Stimulated activated CD8-positive, alpha-beta memory T cell treated with anti-CD3 and anti-CD28 coated beads, Interleukin-15, amount 100 ng/mL, for 48 hours (primary cell): ENCODE data around the gene CD82.

Experiments used
- DNase-seq, 2 donors: peaks; one replicate each; pipeline ENCODE4 v3.0.0-alpha.2; 2020; ENCODE audit warnings: low read depth in 2 of 2

Gene CD82

GRCh38 chr11:44617671-44618461 lies 52.4 kb downstream of the CD82 start:
- DNase-seq, result no peak

GRCh38 chr11:44618561-44619425 lies 53.3 kb downstream of the CD82 start:
- no peak for DNase-seq

- DNase-seq, result no peak
Measured at GRCh38 chr11:44620328-44620725, 54.9 kb downstream of the CD82 start.

- no peak for DNase-seq
Measured at GRCh38 chr11:44621140-44621681, 55.7 kb downstream of the CD82 start.

- DNase-seq, result no peak
Measured at GRCh38 chr11:44621784-44622183, 56.3 kb downstream of the CD82 start.

- DNase-seq, result no peak
Measured at GRCh38 chr11:44622190-44622650, 56.8 kb downstream of the CD82 start.

GRCh38 chr11:44622721-44623258 lies 57.3 kb downstream of the CD82 start:
- DNase-seq, result no peak

- no peak for DNase-seq
Measured at GRCh38 chr11:44623341-44623730, 57.9 kb downstream of the CD82 start.

GRCh38 chr11:44623731-44624491 lies 58.4 kb downstream of the CD82 start:
- DNase-seq, result no peak

- no peak for DNase-seq
Measured at GRCh38 chr11:44624761-44625221, 59.3 kb downstream of the CD82 start.

GRCh38 chr11:44625759-44626523 lies 60.5 kb downstream of the CD82 start:
- no peak for DNase-seq

- no peak for DNase-seq
Measured at GRCh38 chr11:44626645-44627044, 61.2 kb downstream of the CD82 start.

GRCh38 chr11:44627165-44627789 lies 61.8 kb downstream of the CD82 start:
- DNase-seq, result no peak

- no peak for DNase-seq
Measured at GRCh38 chr11:44627911-44628729, 62.7 kb downstream of the CD82 start.

- DNase-seq, result no peak
Measured at GRCh38 chr11:44628730-44629700, 63.6 kb downstream of the CD82 start.

- DNase-seq, result no peak
Measured at GRCh38 chr11:44629732-44630345, 64.4 kb downstream of the CD82 start.

- DNase-seq, result no peak
Measured at GRCh38 chr11:44630511-44631210, 65.2 kb downstream of the CD82 start.
